NCI-H128 (cell line): ENCODE measurements around the gene BMPER.

Source experiments
- DNase-seq: peaks from one replicate; lab custom pipeline; 2025; ENCODE audit not compliant: unreplicated experiment; lab: John Stamatoyannopoulos, UW

Gene BMPER

GRCh38 chr7:34016876-34017275 lies 111.5 kb downstream of the BMPER start:
- DNase-seq: no peak

DNA sequence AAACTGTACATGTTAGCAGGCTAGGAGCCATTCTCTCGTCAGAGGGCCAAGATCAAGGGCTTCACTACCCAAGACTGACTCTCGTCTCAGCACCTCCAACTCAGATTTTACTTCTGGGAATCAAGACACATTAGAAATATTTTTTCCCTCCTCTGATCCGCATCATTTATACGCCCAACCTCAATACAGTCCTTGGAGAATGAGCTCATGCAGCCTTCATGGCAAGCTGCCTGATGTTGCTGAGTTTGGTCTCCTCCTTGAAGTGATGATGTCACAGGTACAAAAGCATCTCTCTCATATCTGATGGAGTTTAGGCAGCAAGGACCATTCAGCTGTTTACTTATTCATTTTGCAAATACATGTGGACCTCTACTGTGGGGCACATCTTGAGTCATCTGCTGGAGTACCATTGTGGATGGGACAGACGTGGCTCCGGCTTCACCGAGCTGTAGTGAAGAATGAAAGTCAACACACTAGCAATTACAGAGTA lies 114.0 kb downstream of the BMPER start:
- no peak for DNase-seq

DNA sequence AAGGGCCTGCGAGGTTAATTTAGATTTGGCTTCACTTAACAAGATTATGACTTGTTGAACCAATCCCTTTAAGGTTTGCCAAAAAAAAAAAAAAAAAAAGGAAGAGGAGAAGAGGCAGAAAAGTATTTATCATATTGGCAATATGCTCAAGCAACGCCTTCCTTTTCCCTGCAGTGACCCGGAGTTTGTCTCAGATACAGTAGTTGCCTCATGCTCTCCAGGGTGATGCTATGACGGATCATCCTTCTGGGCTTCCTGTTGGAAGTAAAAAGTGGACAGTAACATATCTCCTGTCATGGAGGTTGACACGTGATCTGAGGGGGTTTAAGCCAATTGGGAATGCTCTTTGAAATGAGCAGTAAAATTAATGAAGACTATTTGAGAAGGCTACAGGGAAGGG lies 117.3 kb downstream of the BMPER start:
- DNase-seq: no peak

GRCh38 chr7:34025600-34025999 lies 120.3 kb downstream of the BMPER start:
- DNase-seq: no peak

DNA sequence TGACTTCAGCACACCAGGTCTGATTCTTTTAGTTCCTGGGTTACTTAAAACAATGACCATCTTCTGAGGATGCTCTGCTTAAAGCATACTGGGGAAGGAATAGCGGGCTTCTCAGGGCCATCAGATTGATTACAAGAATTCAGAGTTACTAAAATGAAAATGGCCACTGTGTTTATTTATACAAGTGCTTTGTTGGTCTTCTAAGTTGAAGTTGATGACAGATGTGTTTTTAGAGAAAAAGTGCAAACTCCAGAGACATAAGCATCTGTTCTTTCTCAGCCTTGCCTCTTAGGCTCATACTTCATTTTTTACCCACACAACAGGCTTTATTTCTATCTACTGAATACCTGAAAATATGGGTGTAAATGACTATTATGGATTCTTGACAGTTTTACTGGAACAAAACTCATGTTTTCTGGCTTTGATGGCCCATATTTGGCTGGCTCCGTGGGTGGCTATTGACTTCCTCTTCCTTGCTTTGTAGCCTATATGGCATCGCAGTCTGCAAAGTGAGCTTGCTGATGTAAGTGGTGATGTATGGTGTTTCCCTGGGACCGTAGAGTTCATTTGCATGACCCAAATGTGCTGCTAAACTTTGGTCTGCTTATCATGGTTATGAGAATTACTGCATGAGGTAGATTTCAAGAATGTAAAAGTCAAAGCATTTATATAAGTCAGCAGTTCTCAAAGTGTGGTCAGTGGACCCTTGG lies 121.3 kb downstream of the BMPER start:
- DNase-seq: no peak

DNA sequence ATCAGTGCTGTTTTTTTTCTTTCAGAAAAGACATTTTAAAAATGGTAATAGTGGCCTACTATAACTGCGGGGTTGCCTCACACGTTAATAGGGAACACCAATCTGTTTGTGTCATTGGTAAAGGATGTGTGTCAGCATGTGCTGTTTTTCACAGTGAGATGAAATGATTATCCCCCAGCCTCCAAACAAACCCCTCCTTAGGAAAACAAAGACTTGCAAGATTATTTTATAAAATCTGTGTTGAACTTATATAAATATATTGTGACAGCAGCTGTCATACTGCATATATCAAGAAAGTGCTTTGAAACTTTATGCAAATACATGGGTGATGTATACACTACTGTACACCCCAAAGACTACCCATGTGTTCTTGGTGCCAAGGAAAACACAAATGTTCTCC lies 125.8 kb downstream of the BMPER start:
- DNase-seq: no peak

DNA sequence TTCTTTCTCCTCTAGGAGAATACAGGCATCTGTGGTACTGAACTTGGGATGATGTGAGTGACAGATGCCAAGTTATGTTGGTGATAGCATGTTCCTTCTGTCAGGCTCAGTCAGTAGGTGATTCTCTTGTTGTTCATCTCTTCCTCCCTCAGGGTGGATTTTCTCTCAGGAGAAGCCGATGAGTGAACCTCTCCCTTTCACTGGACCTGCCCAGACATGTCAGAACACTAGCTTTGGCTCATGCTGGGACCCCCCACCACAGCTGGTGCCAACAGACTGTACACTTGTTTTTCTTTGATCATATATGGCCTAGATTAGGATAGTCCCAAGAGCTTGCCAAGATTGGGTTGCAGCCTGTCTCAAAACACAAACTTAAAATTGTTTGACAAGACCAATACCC lies 129.4 kb downstream of the BMPER start:
- DNase-seq: no peak

- no peak for DNase-seq
Observed at GRCh38 chr7:34036051-34036920, 130.9 kb downstream of the BMPER start.

GRCh38 chr7:34036972-34037792 lies 131.8 kb downstream of the BMPER start:
- no peak for DNase-seq

GRCh38 chr7:34038816-34039470 lies 133.6 kb downstream of the BMPER start:
- no peak for DNase-seq

- DNase-seq: no peak
Observed at GRCh38 chr7:34041707-34042106, 136.4 kb downstream of the BMPER start.

- DNase-seq: no peak
Observed at GRCh38 chr7:34042406-34042805, 137.1 kb downstream of the BMPER start.

GRCh38 chr7:34043461-34044305 lies 138.3 kb downstream of the BMPER start:
- no peak for DNase-seq

GRCh38 chr7:34044306-34044643 lies 138.9 kb downstream of the BMPER start:
- DNase-seq: no peak

GRCh38 chr7:34044734-34045353 lies 139.5 kb downstream of the BMPER start:
- DNase-seq: no peak

DNA sequence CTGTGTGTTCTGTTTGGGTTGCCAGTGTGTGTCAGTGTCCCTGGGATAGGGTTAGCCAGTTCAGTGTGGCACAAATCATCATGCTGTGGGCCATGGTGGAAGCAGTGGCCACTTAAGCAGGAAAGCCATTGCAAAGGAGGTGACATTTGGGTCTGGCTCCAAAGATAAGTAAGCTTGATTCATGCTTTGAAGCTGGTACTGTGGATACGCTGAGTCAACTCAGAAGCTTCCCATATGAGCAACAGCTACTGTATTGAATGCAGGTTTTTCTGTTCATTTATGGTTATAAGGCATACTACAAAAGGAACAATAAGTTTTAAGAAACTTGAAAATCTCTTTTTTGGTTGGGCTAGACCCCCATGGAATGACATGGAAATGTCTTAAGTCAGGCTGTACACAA lies 143.1 kb downstream of the BMPER start:
- no peak for DNase-seq

- DNase-seq: no peak
Observed at GRCh38 chr7:34054075-34054474, 148.7 kb downstream of the BMPER start.

DNA sequence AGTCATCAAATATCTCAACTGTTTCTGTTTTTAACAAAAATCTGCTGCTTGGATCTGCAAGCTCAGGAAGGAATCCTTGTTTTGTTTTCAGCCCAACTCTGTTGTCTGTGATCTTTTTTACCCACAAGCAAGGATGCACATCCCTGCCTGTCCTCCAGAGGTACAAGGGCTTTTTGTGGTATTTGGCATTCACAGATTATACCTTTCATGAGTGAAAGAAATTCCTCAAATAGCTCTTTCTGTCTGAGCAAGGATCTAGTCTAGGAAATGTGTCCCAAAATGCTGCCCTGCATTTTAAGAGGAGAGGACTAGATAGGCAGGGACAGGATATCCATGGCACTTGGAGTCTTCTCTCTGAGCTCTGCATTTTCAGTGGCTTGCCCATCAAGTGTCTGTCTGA lies 151.8 kb downstream of the BMPER start:
- no peak for DNase-seq

DNA sequence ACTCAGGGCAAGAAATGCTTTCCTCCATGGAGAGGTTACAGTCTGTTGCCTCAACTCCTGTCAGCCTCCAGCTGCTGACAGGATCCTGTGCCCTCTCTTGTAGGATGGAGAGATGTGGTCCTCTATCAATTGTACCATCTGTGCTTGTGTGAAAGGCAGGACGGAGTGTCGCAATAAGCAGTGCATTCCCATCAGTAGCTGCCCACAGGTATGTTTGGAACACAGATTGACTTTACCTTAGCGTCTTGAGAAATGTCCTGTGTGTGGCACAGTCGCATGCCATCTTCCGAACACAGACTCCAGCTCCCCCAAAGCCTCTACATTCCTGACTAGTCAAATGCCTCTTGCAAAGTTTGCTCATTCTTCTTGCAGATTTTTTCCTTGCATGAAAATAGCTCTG lies 152.6 kb downstream of the BMPER start:
- DNase-seq: no peak

DNA sequence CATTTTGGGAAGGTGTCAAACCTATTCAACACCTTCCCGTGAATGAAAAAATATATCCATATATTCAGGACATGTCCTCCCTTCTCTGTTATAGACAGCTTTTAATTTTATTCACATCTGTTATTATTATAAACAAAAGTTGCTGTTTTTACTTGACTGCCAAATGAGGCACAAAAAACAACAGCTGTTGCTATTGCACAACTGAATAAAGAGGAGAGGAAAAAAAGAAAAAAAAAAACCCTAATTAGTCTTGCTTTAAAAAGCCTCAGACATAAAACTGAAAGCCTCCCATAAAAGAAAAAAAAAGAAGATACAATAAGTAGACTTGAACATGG lies 153.4 kb downstream of the BMPER start:
- no peak for DNase-seq
